PC-3 (cell line): ENCODE measurements around the gene RRP9.

Experiments
- CTCF ChIP-seq: fragments of 300-600 bp; sonication (generic); conservative IDR thresholded peaks from 2 replicates; pipeline ENCODE4 v1.5.1; 2017; ENCODE audit warnings: antibody characterized with exemption, low read depth, mild to moderate bottlenecking, low read length
- EZH2 ChIP-seq: fragments of 300-600 bp; sonication (generic); IDR thresholded peaks from one replicate; pipeline ENCODE4 v1.6.1; 2017; ENCODE audit warnings: antibody characterized with exemption, mild to moderate bottlenecking, low read length; ENCODE audit not compliant: unreplicated experiment
- EZH2phosphoT487 ChIP-seq: fragments of 300-600 bp; sonication (generic); IDR thresholded peaks from 2 replicates; pipeline ENCODE4 v1.6.1; 2018; ENCODE audit warnings: mild to moderate bottlenecking, antibody characterized with exemption, low read length, borderline replicate concordance

DNA sequence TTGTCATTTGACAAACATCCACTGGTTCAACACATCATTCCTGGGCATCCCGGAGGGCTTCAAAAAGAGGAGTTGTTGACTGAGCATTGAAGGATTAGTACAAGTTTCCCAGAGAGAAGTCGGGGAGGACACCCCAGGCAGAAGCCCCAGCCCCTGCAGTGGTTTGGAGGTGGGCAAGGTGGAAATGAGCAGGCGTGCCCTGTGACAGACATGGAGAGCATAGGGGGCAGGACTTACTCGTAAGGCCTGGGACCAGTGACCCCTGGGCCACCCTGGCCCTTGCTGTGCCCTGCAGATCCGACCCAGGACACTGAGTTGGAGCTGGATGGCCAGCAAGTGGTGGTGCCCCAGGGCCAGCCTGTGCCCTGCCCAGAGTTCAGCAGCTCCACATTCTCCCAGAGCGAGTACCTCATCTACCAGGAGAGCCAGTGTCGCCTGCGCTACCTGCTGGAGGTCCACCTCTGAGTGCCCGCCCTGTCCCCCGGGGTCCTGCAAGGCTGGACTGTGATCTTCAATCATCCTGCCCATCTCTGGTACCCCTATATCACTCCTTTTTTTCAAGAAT, 6.4 kb upstream of the RRP9 start:
- TF ChIP-seq CTCF = no peak
- no peak for TF ChIP-seq EZH2phosphoT487
- TF ChIP-seq EZH2 = no peak
